GM19043 (cell line): ENCODE results near the gene PCGF5.
"Not testable (repeated sequence)": the region's sequence is repeated elsewhere in the genome, so short reads cannot be mapped to it uniquely, and the experiment has no call there.

Experiments
- ATAC-seq: cut with Tn5 transposase; IDR thresholded peaks from one replicate; pipeline ENCODE4 v1.9.1; 2021; ENCODE audit warnings: low read depth; ENCODE audit not compliant: unreplicated experiment

Gene PCGF5

DNA sequence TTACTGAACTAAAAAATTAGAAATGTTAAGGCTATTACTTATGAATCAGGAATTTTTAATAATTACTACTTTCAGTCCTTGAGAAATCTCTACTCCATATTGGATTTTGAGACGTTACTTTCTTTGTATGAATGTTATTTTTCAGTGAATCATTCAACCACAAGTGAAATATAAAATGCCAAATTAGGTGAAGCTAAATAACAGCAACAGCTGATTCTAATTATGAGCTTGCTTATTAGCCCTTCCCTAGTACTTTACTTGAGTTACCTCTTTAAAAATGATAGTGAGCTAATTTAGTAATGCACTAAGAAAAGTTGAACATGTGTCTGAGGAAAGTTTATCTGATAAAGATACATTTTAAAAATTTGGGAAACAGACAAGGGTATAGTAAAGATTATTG lies 51.4 kb downstream of the PCGF5 start:
- ATAC-seq, result no peak

DNA sequence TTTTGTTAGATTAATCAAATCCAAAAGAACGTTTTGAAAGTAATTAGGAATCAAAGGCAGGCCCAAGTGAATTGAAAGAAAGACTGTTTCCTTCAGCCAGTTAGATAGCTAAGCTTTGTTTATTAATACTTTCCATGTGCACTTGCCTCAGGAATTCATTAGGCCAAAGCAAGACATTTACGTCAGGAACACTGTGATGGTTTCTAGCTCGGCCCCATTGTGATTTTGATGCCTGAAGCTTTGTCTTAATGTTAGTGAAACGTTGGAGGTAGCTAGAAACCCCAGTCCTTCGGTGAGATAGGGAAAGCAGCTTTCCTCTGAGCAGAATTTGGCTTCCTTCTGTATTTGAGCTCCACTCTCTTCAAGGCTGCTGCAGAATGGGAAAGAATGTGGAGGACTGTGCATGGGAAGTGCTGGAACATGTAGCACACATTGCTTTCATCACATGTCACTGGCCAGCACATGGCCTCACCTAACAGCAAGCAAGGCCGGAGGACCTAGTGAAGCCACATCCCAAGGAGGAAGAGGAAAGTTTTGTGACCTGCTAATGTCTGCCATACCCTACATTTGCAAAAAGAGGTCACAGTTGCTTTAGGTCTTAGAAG lies 64.1 kb downstream of the PCGF5 start:
- no peak for ATAC-seq

DNA sequence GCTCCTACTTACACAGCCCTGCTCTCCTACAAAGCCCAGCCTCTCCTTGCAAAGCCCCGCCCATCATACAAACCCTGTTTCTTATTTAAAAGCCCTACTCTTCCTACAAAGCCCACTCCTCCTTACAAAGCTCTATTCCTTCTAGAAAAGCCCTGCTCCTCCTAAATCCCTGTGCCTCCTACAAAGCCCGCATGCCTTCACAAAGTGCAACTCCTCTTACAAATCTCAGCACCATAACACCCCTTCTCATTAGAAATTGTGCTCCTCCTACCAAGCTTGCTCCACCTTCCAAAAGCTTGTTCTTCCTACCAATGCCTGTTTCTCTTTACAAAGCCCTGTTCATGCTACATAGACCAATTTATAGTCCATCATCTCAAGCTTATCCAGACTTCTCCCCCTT lies 66.1 kb downstream of the PCGF5 start:
- ATAC-seq, result no peak

DNA sequence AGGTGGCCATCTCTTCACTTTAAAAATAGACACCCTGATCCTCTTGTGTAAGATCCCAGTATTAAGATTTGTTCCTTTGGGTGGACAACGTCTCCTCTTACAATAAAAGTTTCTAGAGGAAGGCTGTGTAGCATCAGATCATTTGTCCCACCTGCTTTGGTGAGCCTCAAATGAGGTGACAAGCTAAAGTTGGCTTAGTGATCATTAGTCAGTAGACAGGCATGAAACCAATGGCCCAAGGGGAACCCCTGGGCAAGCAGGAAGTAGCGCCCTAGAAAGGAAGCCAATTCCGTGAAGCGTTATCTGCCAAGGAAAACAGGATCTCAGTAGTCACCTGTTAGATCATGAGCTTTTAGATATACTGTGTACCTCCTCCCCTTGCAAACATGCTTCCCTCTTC lies 66.8 kb downstream of the PCGF5 start:
- ATAC-seq, result no peak

DNA sequence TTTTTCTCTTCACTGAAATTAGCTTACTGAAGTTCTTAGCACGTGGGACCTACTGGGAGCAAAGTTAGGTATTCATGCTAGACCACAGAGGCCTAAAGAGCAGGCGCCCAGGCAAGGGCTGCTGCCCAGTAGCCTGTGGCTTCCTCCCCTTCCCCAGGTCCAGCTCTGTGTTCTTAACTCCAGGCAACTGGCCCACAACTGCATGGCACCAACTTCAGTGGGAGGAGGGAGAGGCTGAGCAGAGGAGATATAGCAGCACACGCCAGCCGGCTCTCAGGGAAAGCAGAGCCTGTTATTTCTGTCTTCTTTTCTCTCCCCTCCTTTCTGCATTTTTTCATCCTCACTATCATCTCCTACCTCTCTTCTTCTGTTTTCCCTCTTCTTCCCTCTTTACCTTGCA lies 67.4 kb downstream of the PCGF5 start:
- no peak for ATAC-seq

DNA sequence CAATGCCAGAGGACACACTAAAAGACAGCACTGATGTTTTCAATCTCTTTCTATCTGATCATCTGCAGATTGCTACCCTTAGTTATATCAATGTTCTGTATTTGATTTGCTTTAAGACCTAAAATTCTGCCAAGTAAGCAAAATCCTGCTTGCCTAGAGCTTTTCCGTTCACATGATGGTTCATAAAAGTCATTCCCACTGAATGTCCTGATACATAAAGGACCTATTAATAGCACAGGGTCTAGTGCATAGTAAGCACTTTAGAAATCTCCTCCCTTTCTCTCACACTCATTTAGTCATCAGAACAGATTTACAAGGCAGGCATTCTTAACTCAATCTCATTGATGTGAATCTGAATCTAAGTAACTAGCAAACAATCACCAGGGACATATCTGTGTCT lies 68.8 kb downstream of the PCGF5 start:
- ATAC-seq, result no peak

DNA sequence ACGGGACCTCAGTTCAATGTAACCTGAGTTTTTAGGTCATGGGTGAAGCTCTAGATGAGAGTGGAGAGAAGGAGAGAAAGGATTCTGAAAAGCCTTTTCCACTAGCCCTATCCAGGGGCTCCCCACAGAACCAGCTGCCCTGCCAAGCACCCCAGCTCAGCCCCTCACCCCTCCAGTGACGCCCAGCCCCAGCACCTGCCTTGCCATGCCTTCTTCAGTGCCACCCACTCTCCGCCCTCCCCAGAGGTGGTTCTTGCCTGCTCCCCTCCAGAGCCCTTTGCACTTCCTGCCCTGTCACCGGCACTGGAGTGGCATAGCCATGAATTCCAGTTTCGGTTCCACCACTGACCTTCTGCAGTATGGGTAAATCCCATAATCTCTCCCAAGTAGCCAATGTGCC lies 70.1 kb downstream of the PCGF5 start:
- no peak for ATAC-seq

DNA sequence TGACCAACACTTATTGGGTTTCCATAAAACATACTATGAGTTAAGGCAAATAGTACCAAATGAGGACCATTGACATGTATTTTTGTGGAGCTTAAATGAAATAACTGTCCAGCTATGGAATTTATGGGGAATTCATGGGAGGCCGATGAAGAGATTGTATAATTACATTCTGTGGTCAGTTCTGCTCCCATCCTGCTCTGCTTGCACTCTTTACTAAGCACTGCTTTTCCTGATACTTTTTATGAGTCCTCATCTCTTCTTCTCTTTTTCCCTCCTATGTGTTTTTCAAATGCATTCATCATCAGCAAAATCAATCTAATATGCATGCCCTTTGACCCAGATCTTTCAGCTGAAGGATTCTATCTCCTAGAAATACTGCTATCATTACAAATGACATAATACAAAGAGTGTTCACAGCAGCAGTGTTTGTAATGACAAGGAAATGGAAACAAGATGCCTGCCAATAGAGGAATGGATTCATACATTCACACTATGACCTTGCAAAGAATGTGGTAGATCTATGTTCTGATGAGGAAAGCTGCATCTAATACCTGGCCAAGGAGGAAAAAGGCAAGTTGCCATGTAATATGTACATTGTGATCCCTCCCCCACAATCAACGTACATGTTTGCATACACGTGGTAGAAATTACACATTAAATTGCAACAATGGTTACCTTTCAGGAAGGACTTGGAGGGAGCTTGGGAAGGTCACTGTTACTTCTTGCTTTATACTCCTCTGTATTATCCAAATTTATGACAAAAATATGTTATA lies 73.9 kb downstream of the PCGF5 start:
- no peak for ATAC-seq

DNA sequence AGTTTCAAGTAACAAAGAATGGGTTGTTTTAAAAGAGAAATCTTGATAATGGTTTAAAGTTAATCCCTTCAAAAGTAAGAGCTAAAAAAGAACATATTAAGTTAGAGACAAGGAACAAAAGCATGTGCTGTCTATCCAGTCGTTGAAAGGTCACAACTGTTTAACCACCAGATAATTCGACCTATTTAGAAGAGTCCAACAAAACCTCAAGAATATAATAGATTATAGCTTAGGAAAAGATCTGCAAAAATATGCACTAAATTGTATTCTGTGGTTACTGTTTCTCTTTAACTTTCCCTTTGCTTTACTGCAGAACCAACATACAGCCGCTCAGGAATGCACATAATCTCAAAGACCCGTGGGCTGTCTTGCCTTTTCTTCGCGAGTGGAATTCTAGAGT lies 74.9 kb downstream of the PCGF5 start:
- ATAC-seq, result no peak

DNA sequence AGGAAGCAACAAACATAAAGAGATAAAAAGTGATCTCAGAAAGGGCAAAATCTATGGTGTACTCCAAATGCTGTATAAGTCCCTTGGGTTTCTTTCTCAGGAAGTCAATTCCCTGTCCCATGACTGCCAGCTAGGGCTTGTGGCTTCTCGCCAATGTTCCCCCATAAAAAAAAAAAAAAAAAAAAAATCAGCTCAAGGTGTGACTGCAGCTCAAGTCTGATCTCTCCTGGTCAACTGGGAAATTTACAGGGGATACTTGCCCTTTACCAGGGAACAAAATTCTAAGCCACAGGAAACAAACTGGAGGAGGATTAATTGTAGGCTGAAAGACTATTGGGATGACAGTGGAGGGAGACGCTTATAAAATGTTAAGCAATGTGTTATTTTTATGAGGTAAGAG lies 76.0 kb downstream of the PCGF5 start:
- no peak for ATAC-seq

DNA sequence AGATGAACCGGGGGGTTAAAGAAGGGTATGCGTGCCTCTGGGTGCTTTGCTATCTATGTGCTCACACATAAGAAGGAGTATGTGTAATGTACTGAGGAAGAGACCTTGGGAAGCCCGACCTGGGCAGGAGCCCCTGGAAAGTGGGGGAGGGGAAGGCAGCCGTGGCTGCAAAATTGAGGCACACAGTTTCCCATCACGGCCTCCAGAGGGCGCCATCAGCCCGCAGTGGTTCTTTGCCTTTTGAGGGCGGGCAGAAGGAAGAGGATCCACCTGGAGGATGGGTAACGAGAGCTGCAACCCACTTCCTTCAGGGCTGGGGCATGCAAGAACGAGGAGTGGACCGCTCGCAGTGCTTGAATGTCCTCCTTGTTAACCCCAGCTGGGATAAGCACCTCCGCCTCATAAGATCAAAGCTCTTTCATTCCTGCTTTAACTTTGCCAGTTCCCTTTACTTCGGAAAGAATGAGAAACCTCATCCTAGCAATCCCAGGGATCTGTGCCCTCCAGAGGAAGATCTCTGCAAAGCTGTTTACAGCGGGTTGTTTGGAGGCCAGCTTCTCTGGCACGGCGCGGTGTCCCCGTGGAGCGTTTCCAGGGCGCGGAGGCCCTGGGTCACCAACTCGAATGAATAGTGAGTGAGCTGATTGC lies 77.9 kb downstream of the PCGF5 start:
- peak; percentile 90 for ATAC-seq

DNA sequence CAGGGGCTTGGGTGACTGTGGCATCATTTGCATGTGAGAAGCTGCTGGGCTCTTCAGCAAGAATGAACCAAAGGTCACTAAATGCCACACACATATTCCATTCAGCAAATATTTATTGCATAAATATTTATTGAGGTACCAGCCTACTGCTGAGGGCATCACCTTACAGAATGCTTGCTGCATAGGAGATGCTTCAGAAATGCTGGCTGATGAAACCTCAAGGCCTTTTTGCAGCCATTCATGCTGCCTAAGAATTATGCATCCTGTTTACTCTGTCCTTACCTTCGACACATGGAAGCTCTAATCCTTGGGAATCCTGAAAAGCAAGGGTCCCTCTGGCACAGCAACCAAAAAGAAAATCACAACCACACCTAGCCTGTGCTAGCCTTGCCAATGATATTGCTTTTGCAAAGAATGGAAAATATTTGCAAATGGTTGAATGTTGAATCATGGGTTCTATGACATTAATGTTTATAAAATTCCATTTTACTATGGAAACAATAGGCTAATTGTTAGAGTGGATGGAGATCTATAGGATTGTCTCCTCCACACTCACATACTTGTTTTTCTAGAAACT lies 79.6 kb downstream of the PCGF5 start:
- no peak for ATAC-seq

DNA sequence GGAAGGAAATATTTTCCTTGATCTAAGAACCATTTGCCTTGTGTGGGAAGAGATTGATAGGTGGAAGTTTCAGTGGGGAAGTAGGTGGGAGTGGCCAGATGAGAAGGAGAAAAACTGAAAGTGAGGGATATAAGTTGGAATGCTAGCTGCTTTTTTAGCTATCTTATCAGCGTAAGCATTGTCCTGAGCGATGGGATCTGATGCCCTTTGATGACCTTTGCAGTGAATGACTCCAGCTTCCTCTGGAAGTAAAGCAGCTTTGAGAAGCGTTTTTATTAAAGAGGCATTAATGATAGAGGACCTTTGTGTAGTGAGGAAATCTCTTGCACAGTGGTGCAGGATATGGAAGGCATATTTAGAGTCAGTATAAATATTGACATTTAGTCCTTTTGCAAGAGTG lies 82.5 kb downstream of the PCGF5 start:
- ATAC-seq, result not testable (repeated sequence)

DNA sequence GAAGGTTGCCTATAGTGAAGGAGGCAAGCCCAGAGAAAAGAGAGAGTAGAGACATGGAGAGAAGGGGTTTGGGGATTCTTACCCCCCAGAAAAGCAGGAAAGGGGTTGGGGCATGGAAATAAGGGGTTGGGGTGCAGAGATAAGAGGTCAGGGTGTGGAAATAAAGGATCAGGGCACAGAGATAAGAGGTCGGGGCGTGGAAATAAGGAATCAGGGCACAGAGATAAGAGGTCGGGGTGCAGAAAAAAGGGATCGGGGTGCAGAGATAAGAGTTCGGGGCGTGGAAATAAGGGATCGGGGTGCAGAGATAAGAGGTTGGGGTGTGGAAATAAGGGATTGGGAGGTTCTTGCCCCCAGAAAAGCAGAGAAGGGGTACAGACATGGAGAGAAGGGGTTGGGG lies 85.5 kb downstream of the PCGF5 start:
- ATAC-seq, result not testable (repeated sequence)

DNA sequence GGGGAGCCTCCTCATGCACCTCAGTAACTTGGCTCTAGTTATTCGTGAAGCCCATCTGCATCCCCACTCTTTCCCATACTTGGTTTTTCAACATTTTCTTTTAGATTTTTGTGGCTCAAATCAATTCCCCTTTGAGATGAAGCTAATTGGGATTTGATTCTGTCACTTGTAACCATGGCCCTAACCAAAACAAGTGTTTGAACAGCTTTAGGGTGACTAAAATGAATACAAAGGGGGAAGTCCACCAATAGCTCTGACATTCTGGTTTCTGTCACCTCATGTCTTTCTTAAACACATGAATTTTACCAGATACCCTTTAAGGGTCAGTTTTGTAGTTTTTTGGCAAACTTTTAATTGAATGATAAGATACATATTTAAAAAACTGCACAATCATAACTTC lies 87.0 kb downstream of the PCGF5 start:
- no peak for ATAC-seq

DNA sequence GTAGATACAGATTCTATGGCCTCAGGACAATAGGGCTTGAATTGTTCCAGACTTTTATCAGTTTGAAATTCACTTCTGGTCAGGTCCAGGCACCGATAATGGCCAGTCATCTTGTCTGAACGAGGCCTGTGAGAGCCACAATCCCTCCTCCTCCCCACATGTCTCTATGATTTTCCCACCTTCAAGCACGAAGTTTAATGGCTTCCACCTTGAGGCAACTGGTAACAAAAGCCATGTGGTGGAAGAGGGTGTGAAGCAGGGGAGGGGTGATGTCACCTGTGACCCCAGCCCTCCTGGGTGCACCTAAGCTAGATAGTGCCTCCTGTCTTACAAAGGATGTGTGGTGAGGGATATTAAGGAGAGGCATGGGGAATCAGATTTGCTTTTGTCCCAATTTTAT lies 89.2 kb downstream of the PCGF5 start:
- no peak for ATAC-seq

DNA sequence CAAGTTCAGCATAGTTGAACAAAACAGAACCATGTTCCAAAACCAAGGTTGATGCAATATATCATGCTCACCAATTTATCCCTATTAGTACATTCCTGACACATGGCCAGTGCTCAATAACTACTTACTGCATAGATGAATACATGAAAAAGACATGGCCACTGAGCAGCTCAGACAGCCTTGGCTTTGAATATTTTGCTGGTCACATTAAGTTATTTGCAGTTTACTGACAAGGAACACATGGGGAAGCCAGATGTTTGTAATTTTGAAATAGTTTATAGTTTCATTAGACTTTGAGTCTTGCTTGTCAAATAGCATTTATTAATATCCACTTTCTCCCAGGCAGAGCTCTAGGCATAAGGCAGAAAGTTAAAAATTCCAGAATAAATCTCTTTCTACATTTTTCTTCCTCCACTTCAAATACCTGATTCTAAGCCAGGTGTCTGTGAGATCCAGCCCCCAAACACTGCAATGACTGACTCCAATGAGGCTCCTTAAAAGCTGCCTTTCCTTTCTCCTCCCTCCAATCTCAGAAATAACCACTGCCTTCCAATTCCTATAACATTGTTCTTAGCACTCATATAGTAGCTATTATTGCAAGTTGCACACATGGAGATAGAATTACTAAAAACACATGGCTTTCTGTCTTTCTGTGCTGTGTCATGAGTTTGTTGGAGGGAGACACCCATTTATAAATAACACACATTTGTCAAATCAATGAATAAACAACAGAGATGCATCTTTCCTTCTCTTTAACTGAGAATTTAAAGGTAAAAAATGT lies 91.3 kb downstream of the PCGF5 start:
- ATAC-seq, result no peak

DNA sequence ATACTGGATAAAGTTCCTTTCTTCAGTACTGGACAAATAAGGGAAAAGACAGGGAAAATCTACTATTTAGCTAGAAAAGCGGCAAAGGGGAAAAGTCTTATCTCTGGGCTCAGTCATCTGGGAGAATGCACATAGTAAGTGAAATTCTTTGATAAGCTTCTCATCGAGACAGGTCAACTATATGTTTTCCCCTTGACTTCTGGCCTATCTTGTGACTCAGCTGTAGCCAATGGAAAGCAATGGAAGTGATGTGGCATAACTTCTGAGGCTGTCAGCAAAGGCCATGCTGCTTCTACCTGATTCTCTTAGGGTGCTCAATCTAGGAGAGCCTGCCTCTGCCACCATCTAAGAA lies 91.9 kb downstream of the PCGF5 start:
- no peak for ATAC-seq

DNA sequence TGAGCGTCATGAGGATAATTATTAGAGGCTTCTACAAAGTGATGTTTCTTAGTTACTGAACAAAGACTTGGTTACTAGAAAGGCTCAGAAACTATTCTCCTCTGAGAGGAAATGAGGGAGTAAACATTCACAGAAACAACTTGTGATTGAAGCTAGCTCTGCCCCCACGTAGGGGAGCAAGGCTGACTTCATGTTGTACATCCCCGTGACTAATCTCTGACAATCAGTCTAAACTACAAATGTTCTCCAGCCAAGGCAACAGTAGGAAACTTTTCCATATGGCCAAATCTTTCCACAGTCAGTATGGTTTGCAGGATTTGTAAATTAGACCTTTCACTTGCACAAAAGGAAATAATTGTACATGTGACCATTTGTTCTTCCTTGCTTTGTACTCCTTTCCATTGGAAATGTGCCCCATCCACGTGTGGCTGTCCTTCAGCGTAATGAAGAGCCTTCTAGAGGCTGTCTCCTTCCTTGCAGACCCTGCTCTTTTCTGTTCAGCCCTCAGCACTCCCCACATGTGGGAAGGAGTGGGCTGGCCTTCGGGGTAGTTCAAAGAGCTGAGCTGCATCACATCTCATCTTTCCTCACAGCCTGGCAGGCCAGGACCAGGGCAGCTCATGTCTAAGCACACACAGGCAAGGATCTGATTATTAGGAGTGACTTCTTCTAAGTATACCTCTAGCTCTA lies 93.5 kb downstream of the PCGF5 start:
- ATAC-seq, result no peak

DNA sequence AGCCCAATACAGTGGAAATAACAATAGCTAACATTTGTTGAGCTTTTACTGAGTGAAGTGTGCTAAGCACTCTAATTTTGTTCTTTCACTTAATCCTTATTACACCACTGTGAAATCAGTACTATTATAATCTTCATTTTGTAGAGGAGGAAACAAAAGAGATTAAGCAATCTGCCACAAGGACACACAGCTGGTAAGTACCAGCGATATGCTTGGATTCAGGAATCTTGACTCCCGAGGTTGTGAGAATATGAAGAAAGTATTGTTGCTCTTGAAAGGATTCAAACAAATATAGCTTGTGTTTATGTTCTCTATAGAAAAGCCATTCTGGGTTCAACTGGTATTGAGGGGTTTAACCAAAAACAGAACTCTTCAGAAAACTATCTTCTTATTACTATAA lies 96.0 kb downstream of the PCGF5 start:
- no peak for ATAC-seq
